Activated CD4-positive, CD25-positive, alpha-beta regulatory T cell (primary cell): Measurements from ENCODE around the gene GMEB2.
"Not testable (repeated sequence)": the region's sequence is repeated elsewhere in the genome, so short reads cannot be mapped to it uniquely, and the experiment has no call there.

ENCODE experiments used
- DNase-seq, 4 experiments: peaks; one replicate each; lab custom pipeline; 2025; lab: John Stamatoyannopoulos, UW

Gene GMEB2

GRCh38 chr20:63657260-63657936 lies 30.5 kb upstream of the GMEB2 start:
- no peak for DNase-seq

DNA sequence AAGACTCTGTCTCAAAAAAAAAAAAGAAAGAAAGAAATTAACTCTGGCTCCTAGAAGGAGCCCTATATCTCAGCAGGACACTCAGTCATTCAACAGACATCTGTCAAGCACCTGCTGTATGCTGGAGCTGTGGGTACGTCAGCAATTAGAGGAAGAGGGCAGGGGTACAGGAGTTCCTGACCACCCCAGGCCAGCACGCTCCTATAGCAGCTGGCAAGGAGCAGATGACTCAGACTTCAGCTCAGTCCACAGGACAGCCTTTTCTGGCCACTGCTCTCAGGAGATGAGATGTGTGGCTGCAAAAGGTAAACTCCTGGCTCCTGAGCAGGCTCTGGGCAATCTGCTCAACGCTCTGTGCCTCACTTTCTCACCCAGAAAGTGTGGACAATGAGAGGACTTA lies 29.6 kb upstream of the GMEB2 start:
- no peak for DNase-seq

- DNase-seq: no peak
Observed at GRCh38 chr20:63655249-63655648, 28.3 kb upstream of the GMEB2 start.

DNA sequence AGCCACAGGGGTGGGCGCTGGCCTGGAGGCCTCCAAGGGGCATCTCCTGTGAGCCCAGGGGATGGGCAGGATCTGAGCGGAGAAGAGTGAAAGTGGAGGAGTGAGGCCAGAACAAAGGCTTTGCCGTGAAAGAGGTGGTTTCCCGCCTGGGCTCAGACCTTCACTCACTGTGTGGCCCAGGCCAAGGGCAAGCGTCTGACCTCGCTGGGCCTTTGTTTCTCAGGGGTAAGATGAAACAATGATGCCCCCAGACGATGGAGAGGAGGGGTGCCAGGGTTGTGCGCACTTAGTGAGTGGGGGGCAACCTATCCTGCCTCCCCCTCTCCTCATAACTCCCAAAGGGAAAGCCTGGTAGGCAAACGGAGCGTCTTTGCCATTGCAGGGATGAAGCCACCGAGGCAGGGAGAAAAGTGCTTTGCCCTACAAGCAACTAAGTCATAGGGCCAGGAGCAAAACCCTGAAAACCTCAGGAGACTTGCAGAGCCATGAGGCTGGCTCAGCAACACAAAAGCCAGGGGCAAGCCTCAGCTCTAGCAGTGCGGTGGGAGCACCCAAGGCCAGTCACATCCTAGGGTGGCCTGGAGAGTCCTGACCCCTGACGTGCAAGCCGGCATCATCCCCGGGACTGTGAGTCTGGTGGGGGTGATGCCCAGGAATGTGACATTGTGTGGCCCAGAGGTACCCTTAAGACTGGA lies 27.2 kb upstream of the GMEB2 start:
- no peak for DNase-seq

GRCh38 chr20:63653041-63653973 lies 26.4 kb upstream of the GMEB2 start, which contains the start of gene STMN3:
TSS of gene STMN3 (minus strand) at chr20:63653424. CDS start at chr20:63653345, 79 bp downstream.
- peak in 3 of 4 experiments; percentile 30 to 37 (median 31) for DNase-seq

DNA sequence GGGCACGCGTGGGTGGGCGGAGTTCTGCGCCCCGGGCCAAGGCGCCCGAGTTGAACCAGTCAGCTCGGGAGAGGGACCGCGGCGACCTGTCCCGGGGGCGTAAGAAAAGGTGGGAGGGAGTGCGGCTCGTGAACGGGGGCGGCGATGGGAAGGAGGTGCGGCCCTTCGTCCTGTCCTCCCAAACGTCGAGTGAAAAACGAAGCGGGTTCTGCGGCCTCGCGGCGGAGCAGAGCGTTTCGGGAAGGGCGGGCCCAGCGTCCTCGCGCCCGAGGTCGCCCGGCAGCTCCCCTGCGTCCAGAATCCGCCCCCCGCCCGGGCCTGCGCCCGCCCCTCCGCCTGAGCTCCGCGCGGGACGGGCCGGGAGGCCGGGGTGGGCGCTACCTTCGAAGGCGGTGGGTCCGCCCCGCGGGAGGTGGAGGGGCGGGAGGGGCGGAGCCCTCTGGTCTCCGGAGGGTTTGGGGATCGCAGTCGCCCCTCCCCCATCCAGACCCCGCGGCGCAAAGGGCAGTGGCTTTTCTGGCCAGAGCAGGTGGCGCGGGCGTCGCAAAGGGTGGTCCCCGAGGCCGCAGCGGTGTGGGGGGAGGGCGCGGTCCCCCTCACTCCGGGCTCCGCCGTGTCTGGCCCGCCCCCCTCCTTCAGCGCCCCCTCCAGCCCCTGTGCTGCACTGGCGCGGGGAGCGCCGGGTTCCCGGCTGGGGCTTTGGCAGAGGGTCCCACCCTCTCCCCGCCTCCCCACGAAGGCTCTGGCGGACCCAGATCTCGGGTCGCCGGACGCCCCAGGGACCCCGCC lies 25.5 kb upstream of the GMEB2 start:
- no peak for DNase-seq

DNA sequence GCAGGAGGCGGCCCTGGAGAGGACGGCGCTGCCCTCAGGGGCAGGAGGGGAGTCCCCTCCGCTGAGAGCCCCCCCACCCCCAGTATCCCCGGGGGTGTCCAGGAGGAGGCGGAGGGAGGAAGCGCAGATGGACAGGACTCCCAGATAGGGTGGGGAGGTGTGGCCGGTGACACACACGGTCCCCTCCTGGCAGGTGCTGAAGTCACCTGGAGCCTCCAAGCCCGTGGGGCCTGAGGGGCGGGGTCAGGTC lies 25.0 kb upstream of the GMEB2 start:
- no peak for DNase-seq

GRCh38 chr20:63650486-63650885 lies 23.6 kb upstream of the GMEB2 start:
- DNase-seq: not testable (repeated sequence)

- no peak for DNase-seq
Observed at GRCh38 chr20:63648895-63649589, 22.1 kb upstream of the GMEB2 start.

GRCh38 chr20:63648190-63648589 lies 21.3 kb upstream of the GMEB2 start:
- no peak for DNase-seq

GRCh38 chr20:63645218-63645617 lies 18.3 kb upstream of the GMEB2 start:
- no peak for DNase-seq

GRCh38 chr20:63643946-63644345 lies 17.0 kb upstream of the GMEB2 start:
- no peak for DNase-seq

GRCh38 chr20:63643499-63643898 lies 16.6 kb upstream of the GMEB2 start:
- no peak for DNase-seq

- DNase-seq: no peak
Observed at GRCh38 chr20:63642527-63643247, 15.8 kb upstream of the GMEB2 start.

DNA sequence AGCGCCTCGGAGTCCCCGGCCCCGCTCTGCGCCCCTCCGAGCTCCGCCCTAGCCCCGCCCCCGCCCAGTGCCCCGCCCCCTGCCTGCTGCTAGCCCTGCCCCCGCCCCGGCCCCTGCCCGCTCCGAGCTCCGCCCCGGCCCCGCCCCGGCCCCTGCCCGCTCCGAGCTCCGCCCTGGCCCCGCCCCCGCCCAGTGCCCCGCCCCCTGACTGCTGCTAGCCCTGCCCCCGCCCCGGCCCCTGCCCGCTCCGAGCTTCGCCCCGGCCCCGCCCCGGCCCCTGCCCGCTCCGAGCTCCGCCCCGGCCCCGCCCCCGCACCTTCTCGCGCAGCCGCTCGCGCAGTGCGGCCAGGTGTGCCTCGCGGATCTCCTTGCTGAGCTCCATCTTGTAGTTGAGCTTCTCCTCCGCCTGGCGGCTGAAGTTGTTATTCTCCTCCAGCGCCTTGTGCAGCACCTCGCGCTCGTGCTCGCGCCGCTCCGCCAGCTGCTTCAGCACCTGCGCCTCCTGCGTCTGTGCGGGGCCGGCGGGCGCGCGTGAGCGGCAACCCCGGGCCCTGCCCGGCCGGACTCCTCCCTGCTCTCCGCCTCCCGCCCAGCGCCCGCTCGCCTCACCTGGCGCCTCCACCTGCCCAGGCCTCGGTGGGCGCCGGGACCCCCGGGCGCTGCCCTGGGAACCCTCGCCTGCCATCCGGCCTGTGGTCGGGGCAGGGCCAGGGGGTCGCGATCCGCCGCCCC lies 15.1 kb upstream of the GMEB2 start:
- peak; percentile 100 for DNase-seq

GRCh38 chr20:63641146-63641791 lies 14.4 kb upstream of the GMEB2 start:
- DNase-seq: peak in 3 of 4 experiments; percentile 23 to 47 (median 45)

GRCh38 chr20:63640686-63641085 lies 13.8 kb upstream of the GMEB2 start:
- not testable (repeated sequence) for DNase-seq

DNA sequence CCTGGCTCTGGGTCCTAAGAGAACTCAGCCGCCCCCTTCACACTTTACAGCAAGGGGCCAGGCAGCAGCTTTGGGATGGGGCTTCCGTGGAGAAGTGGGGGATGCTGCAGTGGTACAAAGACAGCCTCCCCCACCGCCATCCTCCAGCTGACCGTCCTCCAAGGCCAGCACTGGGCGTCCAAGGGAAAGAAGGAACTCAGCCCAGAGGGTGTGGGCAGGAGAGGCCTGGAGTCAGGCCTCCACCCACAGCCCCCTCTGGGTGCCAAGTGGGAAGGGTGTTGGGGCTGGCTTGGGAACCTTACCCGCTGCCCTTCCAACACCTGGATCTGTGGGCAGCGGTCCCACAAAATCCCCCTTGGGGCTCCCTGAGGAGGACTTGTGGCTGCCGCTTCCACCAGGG lies 13.2 kb upstream of the GMEB2 start:
- no peak for DNase-seq
